Uterus (tissue), 4 donors: ENCODE data around the gene ZC2HC1B. TPM values are rescaled to one million over a fixed set of nuclear protein-coding genes. Genes with fewer than 3 reads are reported as not detected.
"Not testable (repeated sequence)": the region's sequence is repeated elsewhere in the genome, so short reads cannot be mapped to it uniquely, and the experiment has no call there.

Experiments
- DNase-seq, 2 donors: peaks; one replicate each; pipeline ENCODE4 v3.0.0-alpha.2; 2019 to 2020
- H3K27ac ChIP-seq, 2 donors: fragments of 200-600 bp; sonication (generic); 1 replicate in 1 of 2; 2 replicates in 1 of 2; pipeline ENCODE4 v1.5.1; 2016 to 2018
- H3K27me3 ChIP-seq, 2 donors: fragments of 200-600 bp; sonication (generic); one replicate each; pipeline ENCODE4 v1.5.1; 2018 to 2019; ENCODE audit warnings: control low read depth in 1 of 2
- H3K36me3 ChIP-seq, 2 donors: fragments of 200-600 bp; sonication (generic); one replicate each; pipeline ENCODE4 v1.5.1; 2019; ENCODE audit warnings: control low read depth in 1 of 2
- H3K4me1 ChIP-seq, 2 donors: fragments of 200-600 bp; sonication (generic); one replicate each; pipeline ENCODE4 v1.5.1; 2018 to 2019; ENCODE audit warnings: control low read depth in 1 of 2
- H3K4me3 ChIP-seq, 2 donors: fragments of 200-600 bp; sonication (generic); 1 replicate in 1 of 2; 2 replicates in 1 of 2; pipeline ENCODE4 v1.5.1; 2018 to 2019; ENCODE audit warnings: mild to moderate bottlenecking in 1 of 2
- H3K9me3 ChIP-seq, 2 donors: fragments of 200-600 bp; sonication (generic); one replicate each; pipeline ENCODE4 v1.5.1; 2019; ENCODE audit warnings: control low read depth in 1 of 2
- POLR2A ChIP-seq, 2 donors: fragments of 450-650 bp; IDR thresholded peaks; one replicate each; pipeline ENCODE4 v1.6.1; 2016; ENCODE audit warnings: antibody characterized with exemption in 2 of 2, mild to moderate bottlenecking in 1 of 2, moderate library complexity in 1 of 2
- intact Hi-C: fragments of 100-400 bp; cut with DNase I; formaldehyde crosslinking; loops from one replicate; pipeline ENCODE4 v1.15.1; 2023; ENCODE audit warnings: low total_unique reads
- total RNA-seq, 4 donors: library from RNA; depleted of rRNA in 3 of 4; stranded (reverse); fragments of >200 nt in 3 of 4; gene quantifications; one replicate each; pipeline versions ENCODE4 v1.1.0 to v1.2.4, GENCODE V29; 2014 to 2023
- TF ChIP-seq, protein P1 (sequence below), 4 experiments: fragments of 200-600 bp in 2 of 4; fragments of 450-650 bp in 2 of 4; sonication (generic) in 2 of 4; IDR thresholded peaks; one replicate each; pipeline ENCODE4 v1.5.1; 2016 to 2019; ENCODE audit warnings: antibody characterized with exemption in 4 of 4, mild to moderate bottlenecking in 2 of 4, moderate library complexity in 1 of 4
- donor health status: DM: yes; HTN: yes; CAD: no.

The ZC2HC1B gene
- total RNA-seq, 4 donors from 2014 or later: 0.35 TPM; not detected in 3

DNA sequence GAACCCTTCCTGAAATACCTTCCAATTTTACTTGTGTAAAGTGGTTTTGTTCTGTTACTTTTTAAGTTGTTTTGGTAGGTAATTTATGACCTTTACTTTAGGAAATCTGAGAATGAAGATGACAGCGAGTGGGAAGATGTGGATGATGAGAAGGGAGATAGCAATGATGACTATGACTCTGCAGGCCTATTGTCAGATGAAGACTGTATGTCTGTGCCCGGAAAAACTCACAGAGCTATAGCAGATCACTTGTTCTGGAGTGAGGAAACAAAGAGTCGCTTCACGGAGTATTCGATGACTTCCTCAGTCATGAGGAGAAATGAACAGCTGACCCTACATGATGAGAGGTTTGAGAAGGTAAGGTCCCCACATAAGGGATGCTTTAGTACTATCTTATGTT is 6.6 kb upstream of the ZC2HC1B start:
- intact Hi-C loops: no loop called here
- H3K9me3 ChIP-seq: peaks cover 0 to 4% of the 10 kb centered on the region in 2 donors
- H3K4me3 ChIP-seq: no peak overlapping the region
- TF ChIP-seq, protein P1, sequence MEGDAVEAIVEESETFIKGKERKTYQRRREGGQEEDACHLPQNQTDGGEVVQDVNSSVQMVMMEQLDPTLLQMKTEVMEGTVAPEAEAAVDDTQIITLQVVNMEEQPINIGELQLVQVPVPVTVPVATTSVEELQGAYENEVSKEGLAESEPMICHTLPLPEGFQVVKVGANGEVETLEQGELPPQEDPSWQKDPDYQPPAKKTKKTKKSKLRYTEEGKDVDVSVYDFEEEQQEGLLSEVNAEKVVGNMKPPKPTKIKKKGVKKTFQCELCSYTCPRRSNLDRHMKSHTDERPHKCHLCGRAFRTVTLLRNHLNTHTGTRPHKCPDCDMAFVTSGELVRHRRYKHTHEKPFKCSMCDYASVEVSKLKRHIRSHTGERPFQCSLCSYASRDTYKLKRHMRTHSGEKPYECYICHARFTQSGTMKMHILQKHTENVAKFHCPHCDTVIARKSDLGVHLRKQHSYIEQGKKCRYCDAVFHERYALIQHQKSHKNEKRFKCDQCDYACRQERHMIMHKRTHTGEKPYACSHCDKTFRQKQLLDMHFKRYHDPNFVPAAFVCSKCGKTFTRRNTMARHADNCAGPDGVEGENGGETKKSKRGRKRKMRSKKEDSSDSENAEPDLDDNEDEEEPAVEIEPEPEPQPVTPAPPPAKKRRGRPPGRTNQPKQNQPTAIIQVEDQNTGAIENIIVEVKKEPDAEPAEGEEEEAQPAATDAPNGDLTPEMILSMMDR (IDR thresholded peaks at IDR 0.05): no peak
- no peak for TF ChIP-seq POLR2A (IDR thresholded peaks at IDR 0.05)
- DNase-seq: no peak
- H3K27me3 ChIP-seq: no peaks in the 10 kb centered on the region
- no peak overlapping the region for H3K27ac ChIP-seq
- H3K4me1 ChIP-seq: no peaks in the 10 kb centered on the region
- H3K36me3 ChIP-seq: no peaks in the 10 kb centered on the region

DNA sequence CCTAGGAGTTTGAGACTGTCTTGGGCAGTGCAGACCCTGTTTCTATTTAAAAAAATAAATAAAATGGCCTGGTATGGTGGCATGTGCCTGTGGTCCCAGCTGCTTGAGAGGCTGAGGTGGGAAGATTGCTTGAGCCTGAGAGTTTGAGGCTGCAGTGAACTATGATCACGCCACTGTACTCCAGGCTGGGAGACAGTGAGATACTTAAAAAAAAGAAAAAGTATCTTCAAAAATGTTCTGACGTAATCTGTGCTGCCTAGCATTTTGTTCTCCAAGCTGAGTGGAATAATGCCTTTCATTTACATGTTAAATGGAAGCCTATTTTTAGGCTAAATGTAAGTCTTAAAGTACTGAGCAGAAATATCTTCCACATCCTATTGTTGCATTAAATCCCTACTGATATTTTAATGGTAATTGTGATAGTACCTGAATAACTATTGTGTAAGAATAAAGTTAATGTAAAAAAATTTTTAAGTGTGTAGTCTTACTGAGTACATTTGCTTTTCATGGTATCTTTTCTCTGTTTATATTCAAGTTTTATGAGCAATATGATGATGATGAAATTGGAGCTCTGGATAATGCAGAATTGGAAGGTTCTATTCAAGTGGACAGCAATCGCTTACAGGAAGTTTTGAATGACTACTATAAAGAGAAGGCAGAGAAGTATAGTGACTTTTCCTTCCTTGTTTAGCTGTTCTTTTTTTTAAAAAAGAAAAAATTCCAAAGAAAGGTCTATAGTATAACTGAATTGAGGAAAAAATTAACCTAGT is 4.2 kb upstream of the ZC2HC1B start:
- TF ChIP-seq POLR2A (IDR thresholded peaks at IDR 0.05): no peak
- TF ChIP-seq, protein P1 (IDR thresholded peaks at IDR 0.05): no peak
- DNase-seq: no peak
- no peaks in the 10 kb centered on the region for H3K4me1 ChIP-seq
- no peaks in the 10 kb centered on the region for H3K27me3 ChIP-seq
- no peaks in the 10 kb centered on the region for H3K9me3 ChIP-seq
- H3K36me3 ChIP-seq: no peaks in the 10 kb centered on the region
- H3K27ac ChIP-seq: no peak overlapping the region
- intact Hi-C loops: no loop called here
- no peak overlapping the region for H3K4me3 ChIP-seq

DNA sequence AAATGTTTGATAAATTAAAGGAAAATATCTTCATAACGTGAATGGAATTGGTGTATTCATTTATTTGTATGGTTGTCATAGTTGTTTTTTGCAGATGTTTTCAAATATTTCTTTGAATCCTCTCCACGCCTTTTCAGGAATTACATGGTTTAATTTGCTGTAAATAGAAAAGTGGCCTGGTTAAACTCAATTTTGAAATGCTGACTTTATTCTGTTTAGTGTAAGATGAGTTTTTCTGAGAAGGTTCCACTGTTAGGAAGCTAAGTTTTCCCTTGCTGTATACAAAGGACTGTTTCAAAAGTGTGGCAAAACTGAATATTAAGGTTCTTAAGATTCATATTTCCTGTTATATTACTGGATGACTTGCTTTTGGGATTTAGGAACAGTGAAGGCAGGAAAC is 503 bp upstream of the ZC2HC1B start:
- Histone ChIP-seq H3K27ac (no peak overlapping the region), H3K36me3 (no peaks in the 10 kb centered on the region), H3K27me3 (no peaks in the 10 kb centered on the region), H3K4me3 (no peak overlapping the region), H3K9me3 (no peaks in the 10 kb centered on the region), H3K4me1 (no peaks in the 10 kb centered on the region)
- no peak for TF ChIP-seq POLR2A (IDR thresholded peaks at IDR 0.05)
- TF ChIP-seq, protein P1 (IDR thresholded peaks at IDR 0.05): no peak
- no peak for DNase-seq
- intact Hi-C loops: no loop called here

DNA sequence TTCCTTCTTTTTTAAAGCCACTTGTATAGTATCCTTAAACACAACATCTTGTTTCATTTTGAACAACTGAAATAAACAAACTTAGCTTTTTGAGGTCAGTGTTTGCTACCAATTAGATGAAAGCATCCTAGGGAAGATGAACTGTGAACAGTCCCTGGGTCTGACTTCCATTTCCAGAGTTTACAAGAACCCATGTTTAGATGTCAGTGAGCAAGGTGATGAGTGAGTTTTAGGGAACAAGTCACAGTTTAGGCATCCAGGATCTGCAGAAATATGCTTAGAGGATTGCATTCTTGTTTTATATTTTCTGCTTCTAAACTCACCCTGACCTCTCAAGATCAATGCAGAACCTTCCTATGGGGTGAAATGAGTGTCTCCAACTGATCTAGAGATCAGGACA is 3.0 kb downstream of the ZC2HC1B start:
- no peaks in the 10 kb centered on the region for H3K4me1 ChIP-seq
- no peak for DNase-seq
- intact Hi-C loops: no loop called here
- H3K36me3 ChIP-seq: no peaks in the 10 kb centered on the region
- no peaks in the 10 kb centered on the region for H3K9me3 ChIP-seq
- TF ChIP-seq POLR2A (IDR thresholded peaks at IDR 0.05): no peak
- TF ChIP-seq, protein P1 (IDR thresholded peaks at IDR 0.05): no peak
- no peak overlapping the region for H3K27ac ChIP-seq
- H3K27me3 ChIP-seq: no peaks in the 10 kb centered on the region
- H3K4me3 ChIP-seq: no peak overlapping the region

DNA sequence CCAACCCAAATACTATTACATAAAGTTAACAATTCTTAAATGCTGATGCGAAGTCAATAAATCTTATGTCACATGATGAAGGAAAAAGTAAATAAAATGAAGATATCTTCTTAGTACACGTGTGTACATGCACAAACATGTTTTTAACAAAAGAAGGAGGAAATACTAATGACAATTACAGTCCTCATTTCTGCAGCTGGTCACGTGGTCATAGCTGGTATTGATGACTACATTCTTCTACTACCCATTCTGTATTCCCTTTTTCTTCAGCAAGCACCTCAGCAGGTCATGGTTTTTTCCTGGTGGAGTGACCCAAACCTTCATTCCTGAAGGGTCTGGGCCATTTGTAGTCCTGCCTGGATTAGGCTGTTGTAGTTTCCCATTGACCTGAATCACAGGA is 4.5 kb downstream of the ZC2HC1B start:
- H3K27ac ChIP-seq, H3K27me3 ChIP-seq, DNase-seq, intact Hi-C loops, H3K4me3 ChIP-seq, H3K4me1 ChIP-seq, H3K36me3 ChIP-seq, H3K9me3 ChIP-seq: not testable (repeated sequence)

DNA sequence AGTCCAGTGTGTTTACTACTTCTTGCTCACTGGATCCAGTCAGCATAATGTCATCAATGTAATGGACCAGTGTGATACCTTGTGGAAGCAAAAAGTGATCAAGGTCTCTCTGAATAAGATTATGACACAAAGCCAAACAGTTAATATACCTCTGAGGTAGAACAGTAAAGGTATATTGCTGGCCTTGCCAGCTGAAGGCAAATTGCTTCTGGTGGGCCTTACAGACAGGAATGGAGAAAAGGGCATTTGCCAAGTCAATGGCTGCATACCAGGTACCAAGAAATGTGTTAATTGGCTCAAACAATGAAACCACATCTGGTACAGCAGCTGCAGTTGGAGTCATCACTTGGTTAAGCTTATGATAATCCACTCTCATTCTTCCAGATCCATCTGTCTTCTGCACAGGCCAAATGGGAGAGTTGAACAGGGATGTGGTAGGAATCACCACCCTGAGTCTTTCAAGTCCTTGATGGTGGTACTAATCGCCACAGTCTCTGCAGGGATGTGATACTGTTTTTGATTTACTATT is 7.0 kb downstream of the ZC2HC1B start:
- H3K27me3 ChIP-seq, H3K9me3 ChIP-seq, H3K4me1 ChIP-seq, DNase-seq, H3K27ac ChIP-seq, H3K4me3 ChIP-seq, H3K36me3 ChIP-seq, intact Hi-C loops: not testable (repeated sequence)
